HCT116 (cell line): ENCODE results near the gene DDX54.

Source experiments
- ELF1 ChIP-seq: IDR thresholded peaks from 2 replicates; pipeline ENCODE4 v1.6.1; 2012; ENCODE audit warnings: low read depth, borderline replicate concordance
- EZH2 ChIP-seq: fragments of 200-600 bp; sonication (generic); IDR thresholded peaks from 2 replicates; pipeline ENCODE4 v1.6.1; 2017; ENCODE audit warnings: antibody characterized with exemption, mixed run types
- JUND ChIP-seq: IDR thresholded peaks from 2 replicates; pipeline ENCODE4 v1.6.1; 2012
- POLR2A ChIP-seq: IDR thresholded peaks from 2 replicates; pipeline ENCODE4 v1.7.0; 2011; ENCODE audit warnings: borderline replicate concordance; ENCODE audit not compliant: insufficient read depth, insufficient read length; ENCODE audit errors: extremely low read depth
- POLR2AphosphoS5 ChIP-seq: IDR thresholded peaks from 2 replicates; pipeline ENCODE4 v1.6.1; 2011; ENCODE audit warnings: mild to moderate bottlenecking, low read depth, low read length, moderate library complexity
- RAD21 ChIP-seq: IDR thresholded peaks from 2 replicates; pipeline ENCODE4 v1.6.1; 2012; ENCODE audit warnings: low read depth, mild to moderate bottlenecking
- SP1 ChIP-seq: IDR thresholded peaks from 2 replicates; pipeline ENCODE4 v1.6.1; 2012; ENCODE audit warnings: low read depth
- TCF7L2 ChIP-seq: IDR thresholded peaks from 2 replicates; pipeline ENCODE4 v1.7.0; 2011; ENCODE audit warnings: borderline replicate concordance, inconsistent platforms; ENCODE audit not compliant: insufficient read depth, insufficient read length; ENCODE audit errors: extremely low read depth
- YY1 ChIP-seq: IDR thresholded peaks from 2 replicates; pipeline ENCODE4 v1.6.1; 2011; ENCODE audit warnings: low read length, low read depth, moderate library complexity, mild to moderate bottlenecking; ENCODE audit not compliant: insufficient replicate concordance; ENCODE audit errors: extremely low read depth
- ZNF274 ChIP-seq: fragments of 200-500 bp; sonication (Bioruptor generic); IDR thresholded peaks from 2 replicates; pipeline ENCODE4 v1.6.1; 2014; ENCODE audit warnings: mild to moderate bottlenecking, low read depth, low read length, inconsistent platforms
- TF ChIP-seq, protein P1 (sequence below), 3 experiments: fragments of 200-600 bp in 1 of 3; sonication (generic) in 1 of 3; IDR thresholded peaks in 2 of 3; conservative IDR thresholded peaks in 1 of 3; 2 replicates each; pipeline ENCODE4 v1.5.1; 2012 to 2017; ENCODE audit warnings: low read depth in 2 of 3, low read length in 2 of 3, antibody characterized with exemption in 1 of 3, borderline replicate concordance in 1 of 3, control low read depth in 1 of 3, mild to moderate bottlenecking in 1 of 3, mixed read lengths in 1 of 3, mixed run types in 1 of 3, moderate library complexity in 1 of 3; ENCODE audit not compliant: insufficient read depth in 1 of 3
- TF ChIP-seq, protein P2 (sequence below): IDR thresholded peaks from 2 replicates; pipeline ENCODE4 v1.6.1; 2012
- TF ChIP-seq, protein P3 (sequence below): IDR thresholded peaks from 2 replicates; pipeline ENCODE4 v1.6.1; 2012; ENCODE audit warnings: low read depth
- TF ChIP-seq, protein P4 (sequence below): IDR thresholded peaks from 2 replicates; pipeline ENCODE4 v1.6.1; 2011; ENCODE audit warnings: mild to moderate bottlenecking, low read length, moderate library complexity; ENCODE audit not compliant: insufficient replicate concordance; ENCODE audit errors: extremely low read depth

GRCh38 chr12:113137861-113138783 lies 47.2 kb downstream of the DDX54 start:
- TF ChIP-seq TCF7L2 (no peak), POLR2A (no peak), POLR2AphosphoS5 (no peak), RAD21 (no peak), JUND (no peak), EZH2 (no peak), SP1 (no peak), YY1 (no peak), ZNF274 (no peak), ELF1 (no peak)
- TF ChIP-seq, protein P1, sequence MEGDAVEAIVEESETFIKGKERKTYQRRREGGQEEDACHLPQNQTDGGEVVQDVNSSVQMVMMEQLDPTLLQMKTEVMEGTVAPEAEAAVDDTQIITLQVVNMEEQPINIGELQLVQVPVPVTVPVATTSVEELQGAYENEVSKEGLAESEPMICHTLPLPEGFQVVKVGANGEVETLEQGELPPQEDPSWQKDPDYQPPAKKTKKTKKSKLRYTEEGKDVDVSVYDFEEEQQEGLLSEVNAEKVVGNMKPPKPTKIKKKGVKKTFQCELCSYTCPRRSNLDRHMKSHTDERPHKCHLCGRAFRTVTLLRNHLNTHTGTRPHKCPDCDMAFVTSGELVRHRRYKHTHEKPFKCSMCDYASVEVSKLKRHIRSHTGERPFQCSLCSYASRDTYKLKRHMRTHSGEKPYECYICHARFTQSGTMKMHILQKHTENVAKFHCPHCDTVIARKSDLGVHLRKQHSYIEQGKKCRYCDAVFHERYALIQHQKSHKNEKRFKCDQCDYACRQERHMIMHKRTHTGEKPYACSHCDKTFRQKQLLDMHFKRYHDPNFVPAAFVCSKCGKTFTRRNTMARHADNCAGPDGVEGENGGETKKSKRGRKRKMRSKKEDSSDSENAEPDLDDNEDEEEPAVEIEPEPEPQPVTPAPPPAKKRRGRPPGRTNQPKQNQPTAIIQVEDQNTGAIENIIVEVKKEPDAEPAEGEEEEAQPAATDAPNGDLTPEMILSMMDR (IDR thresholded peaks at IDR 0.05 in 2 of 3, conservative IDR thresholded peaks at IDR 0.05 in 1 of 3; ENCODE audit: borderline replicate concordance in 1 of 3, insufficient read depth in 1 of 3, low read depth in 2 of 3, low read length in 2 of 3), result no peak
- TF ChIP-seq, protein P2, sequence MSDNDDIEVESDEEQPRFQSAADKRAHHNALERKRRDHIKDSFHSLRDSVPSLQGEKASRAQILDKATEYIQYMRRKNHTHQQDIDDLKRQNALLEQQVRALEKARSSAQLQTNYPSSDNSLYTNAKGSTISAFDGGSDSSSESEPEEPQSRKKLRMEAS, result no peak
- TF ChIP-seq, protein P3, sequence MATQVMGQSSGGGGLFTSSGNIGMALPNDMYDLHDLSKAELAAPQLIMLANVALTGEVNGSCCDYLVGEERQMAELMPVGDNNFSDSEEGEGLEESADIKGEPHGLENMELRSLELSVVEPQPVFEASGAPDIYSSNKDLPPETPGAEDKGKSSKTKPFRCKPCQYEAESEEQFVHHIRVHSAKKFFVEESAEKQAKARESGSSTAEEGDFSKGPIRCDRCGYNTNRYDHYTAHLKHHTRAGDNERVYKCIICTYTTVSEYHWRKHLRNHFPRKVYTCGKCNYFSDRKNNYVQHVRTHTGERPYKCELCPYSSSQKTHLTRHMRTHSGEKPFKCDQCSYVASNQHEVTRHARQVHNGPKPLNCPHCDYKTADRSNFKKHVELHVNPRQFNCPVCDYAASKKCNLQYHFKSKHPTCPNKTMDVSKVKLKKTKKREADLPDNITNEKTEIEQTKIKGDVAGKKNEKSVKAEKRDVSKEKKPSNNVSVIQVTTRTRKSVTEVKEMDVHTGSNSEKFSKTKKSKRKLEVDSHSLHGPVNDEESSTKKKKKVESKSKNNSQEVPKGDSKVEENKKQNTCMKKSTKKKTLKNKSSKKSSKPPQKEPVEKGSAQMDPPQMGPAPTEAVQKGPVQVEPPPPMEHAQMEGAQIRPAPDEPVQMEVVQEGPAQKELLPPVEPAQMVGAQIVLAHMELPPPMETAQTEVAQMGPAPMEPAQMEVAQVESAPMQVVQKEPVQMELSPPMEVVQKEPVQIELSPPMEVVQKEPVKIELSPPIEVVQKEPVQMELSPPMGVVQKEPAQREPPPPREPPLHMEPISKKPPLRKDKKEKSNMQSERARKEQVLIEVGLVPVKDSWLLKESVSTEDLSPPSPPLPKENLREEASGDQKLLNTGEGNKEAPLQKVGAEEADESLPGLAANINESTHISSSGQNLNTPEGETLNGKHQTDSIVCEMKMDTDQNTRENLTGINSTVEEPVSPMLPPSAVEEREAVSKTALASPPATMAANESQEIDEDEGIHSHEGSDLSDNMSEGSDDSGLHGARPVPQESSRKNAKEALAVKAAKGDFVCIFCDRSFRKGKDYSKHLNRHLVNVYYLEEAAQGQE, result no peak
- TF ChIP-seq, protein P4, sequence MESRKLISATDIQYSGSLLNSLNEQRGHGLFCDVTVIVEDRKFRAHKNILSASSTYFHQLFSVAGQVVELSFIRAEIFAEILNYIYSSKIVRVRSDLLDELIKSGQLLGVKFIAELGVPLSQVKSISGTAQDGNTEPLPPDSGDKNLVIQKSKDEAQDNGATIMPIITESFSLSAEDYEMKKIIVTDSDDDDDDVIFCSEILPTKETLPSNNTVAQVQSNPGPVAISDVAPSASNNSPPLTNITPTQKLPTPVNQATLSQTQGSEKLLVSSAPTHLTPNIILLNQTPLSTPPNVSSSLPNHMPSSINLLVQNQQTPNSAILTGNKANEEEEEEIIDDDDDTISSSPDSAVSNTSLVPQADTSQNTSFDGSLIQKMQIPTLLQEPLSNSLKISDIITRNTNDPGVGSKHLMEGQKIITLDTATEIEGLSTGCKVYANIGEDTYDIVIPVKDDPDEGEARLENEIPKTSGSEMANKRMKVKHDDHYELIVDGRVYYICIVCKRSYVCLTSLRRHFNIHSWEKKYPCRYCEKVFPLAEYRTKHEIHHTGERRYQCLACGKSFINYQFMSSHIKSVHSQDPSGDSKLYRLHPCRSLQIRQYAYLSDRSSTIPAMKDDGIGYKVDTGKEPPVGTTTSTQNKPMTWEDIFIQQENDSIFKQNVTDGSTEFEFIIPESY, result no peak
